Astrocyte (in vitro differentiated cells and primary cell): Measurements from ENCODE around the gene VN1R5. TPM values are rescaled to one million over a fixed set of nuclear protein-coding genes. Genes with fewer than 3 reads are reported as not detected.

ENCODE experiments used
- DNase-seq: peaks from one replicate; pipeline ENCODE4 v3.0.0-alpha.2; 2010; ENCODE audit warnings: low read depth
- FAIRE-seq: peaks from 2 replicates; lab custom pipeline; 2011; peaks lifted over from hg19 to GRCh38; lab: Jason Lieb, UNC
- H2AFZ ChIP-seq: 2 replicates; pipeline ENCODE4 v1.6.0; 2012; ENCODE audit warnings: low read depth, low read length, inconsistent platforms
- H3K27ac ChIP-seq: 2 replicates; pipeline ENCODE4 v1.5.1; 2011; ENCODE audit warnings: low read depth, low read length, inconsistent platforms
- H3K27me3 ChIP-seq: 2 replicates; pipeline ENCODE4 v1.6.0; 2011; ENCODE audit warnings: low read length, inconsistent platforms; ENCODE audit not compliant: insufficient read depth
- H3K36me3 ChIP-seq: 2 replicates; pipeline ENCODE4 v1.5.1; 2011; ENCODE audit warnings: low read length, inconsistent platforms; ENCODE audit not compliant: insufficient read depth
- H3K4me1 ChIP-seq: 2 replicates; pipeline ENCODE4 v1.5.1; 2011; ENCODE audit warnings: low read length, inconsistent platforms; ENCODE audit not compliant: insufficient read depth
- H3K4me2 ChIP-seq: 2 replicates; pipeline ENCODE4 v1.6.0; 2012; ENCODE audit warnings: low read length, inconsistent platforms
- H3K4me3 ChIP-seq: 2 replicates; pipeline ENCODE4 v1.5.1; 2011; ENCODE audit warnings: low read depth, mild to moderate bottlenecking, low read length, inconsistent platforms; ENCODE audit not compliant: insufficient read depth
- H3K79me2 ChIP-seq: 2 replicates; pipeline ENCODE4 v1.6.0; 2012; ENCODE audit warnings: mild to moderate bottlenecking, low read length, inconsistent platforms; ENCODE audit not compliant: insufficient read depth
- H3K9ac ChIP-seq: 2 replicates; pipeline ENCODE4 v1.6.0; 2012; ENCODE audit warnings: mild to moderate bottlenecking, low read length, inconsistent platforms
- H3K9me3 ChIP-seq: 2 replicates; pipeline ENCODE4 v1.5.1; 2012; ENCODE audit warnings: low read depth, mild to moderate bottlenecking, low read length, inconsistent platforms; ENCODE audit not compliant: insufficient read depth
- H4K20me1 ChIP-seq: 2 replicates; pipeline ENCODE4 v1.6.0; 2012; ENCODE audit warnings: low read length, inconsistent platforms; ENCODE audit not compliant: insufficient read depth
- H3K27ac Mint-ChIP-seq: one replicate; pipeline ENCODE4 v1.8.0; 2021; ENCODE audit warnings: mild to moderate bottlenecking, mixed read lengths; ENCODE audit not compliant: unreplicated experiment
- H3K27me3 Mint-ChIP-seq: one replicate; pipeline ENCODE4 v1.8.0; 2021; ENCODE audit warnings: low read depth, mixed read lengths; ENCODE audit not compliant: unreplicated experiment
- H3K36me3 Mint-ChIP-seq: one replicate; pipeline ENCODE4 v1.8.0; 2021; ENCODE audit warnings: low read depth, mixed read lengths; ENCODE audit not compliant: unreplicated experiment
- H3K4me1 Mint-ChIP-seq: one replicate; pipeline ENCODE4 v1.8.0; 2021; ENCODE audit warnings: low read depth, mixed read lengths; ENCODE audit not compliant: unreplicated experiment
- H3K4me3 Mint-ChIP-seq: one replicate; pipeline ENCODE4 v1.8.0; 2021; ENCODE audit warnings: mild to moderate bottlenecking, moderate library complexity, mixed read lengths; ENCODE audit not compliant: unreplicated experiment
- H3K9me3 Mint-ChIP-seq: one replicate; pipeline ENCODE4 v1.8.0; 2021; ENCODE audit warnings: mild to moderate bottlenecking, mixed read lengths; ENCODE audit not compliant: unreplicated experiment
- CTCF ChIP-seq: IDR thresholded peaks from 2 replicates; pipeline ENCODE4 v1.5.1; 2011; ENCODE audit warnings: low read depth, mild to moderate bottlenecking, inconsistent platforms, low read length, moderate library complexity; ENCODE audit not compliant: insufficient read depth
- EZH2 ChIP-seq: IDR thresholded peaks from 2 replicates; pipeline ENCODE4 v1.6.1; 2012; ENCODE audit warnings: mild to moderate bottlenecking, low read length, inconsistent platforms; ENCODE audit not compliant: insufficient read depth
- total RNA-seq: library from RNA; stranded (reverse); gene quantifications from 2 replicates; pipeline ENCODE4 v1.2.1, GENCODE V29; 2021

Gene VN1R5
- total RNA-seq, 1 donor from 2014 or later: not detected

DNA sequence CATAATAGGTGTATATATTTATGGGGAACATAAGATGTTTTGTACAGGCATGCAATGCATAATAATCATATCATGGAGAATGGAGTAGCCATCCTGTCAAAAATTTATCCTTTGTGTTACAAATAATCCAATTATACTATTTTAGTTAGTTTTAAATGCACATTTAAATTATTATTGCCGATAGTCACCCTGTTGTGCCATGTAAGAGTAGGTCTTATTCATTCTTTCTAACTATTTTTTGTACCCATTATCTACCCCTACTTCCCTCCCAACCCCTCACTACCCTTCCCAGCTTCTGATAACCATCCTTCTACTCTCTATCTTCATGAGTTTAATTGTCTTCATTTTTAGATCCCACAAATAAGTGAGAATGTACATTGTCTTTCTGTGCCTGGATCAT lies 8.3 kb upstream of the VN1R5 start:
- no peaks in the 10 kb centered on the region for H3K9me3 ChIP-seq
- H3K9ac ChIP-seq: no peak overlapping the region
- no peaks in the 10 kb centered on the region for H3K79me2 ChIP-seq
- no peak overlapping the region for H3K27ac Mint-ChIP-seq
- H3K27me3 Mint-ChIP-seq: no peaks in the 10 kb centered on the region
- no peak overlapping the region for H3K4me3 ChIP-seq
- no peak overlapping the region for H3K4me2 ChIP-seq
- no peak for DNase-seq
- no peaks in the 10 kb centered on the region for H3K27me3 ChIP-seq
- TF ChIP-seq CTCF (no peak), EZH2 (no peak)
- no peaks in the 10 kb centered on the region for H4K20me1 ChIP-seq
- H3K27ac ChIP-seq: no peak overlapping the region
- no peak overlapping the region for H2AFZ ChIP-seq
- FAIRE-seq: no peak
- H3K4me3 Mint-ChIP-seq: no peak overlapping the region
- peaks cover 2% of the 10 kb centered on the region for H3K4me1 Mint-ChIP-seq
- no peaks in the 10 kb centered on the region for H3K4me1 ChIP-seq
- H3K9me3 Mint-ChIP-seq: peaks cover 6% of the 10 kb centered on the region
- no peaks in the 10 kb centered on the region for H3K36me3 Mint-ChIP-seq
- H3K36me3 ChIP-seq: no peaks in the 10 kb centered on the region

- no peaks in the 10 kb centered on the region for H3K27me3 Mint-ChIP-seq
- FAIRE-seq (no peak), DNase-seq (no peak)
- H3K4me1 Mint-ChIP-seq: no peaks in the 10 kb centered on the region
- no peaks in the 10 kb centered on the region for H3K9me3 ChIP-seq
- no peak overlapping the region for H3K9ac ChIP-seq
- no peaks in the 10 kb centered on the region for H3K36me3 Mint-ChIP-seq
- no peaks in the 10 kb centered on the region for H3K4me1 ChIP-seq
- H3K4me3 ChIP-seq: no peak overlapping the region
- H3K36me3 ChIP-seq: no peaks in the 10 kb centered on the region
- peaks cover 10% of the 10 kb centered on the region for H3K9me3 Mint-ChIP-seq
- peak overlapping the region; percentile 42 for H3K27ac Mint-ChIP-seq
- TF ChIP-seq EZH2 (no peak), CTCF (no peak)
- no peak overlapping the region for H3K4me2 ChIP-seq
- no peaks in the 10 kb centered on the region for H3K79me2 ChIP-seq
- H4K20me1 ChIP-seq: no peaks in the 10 kb centered on the region
- H3K27ac ChIP-seq: no peak overlapping the region
- no peak overlapping the region for H2AFZ ChIP-seq
- no peak overlapping the region for H3K4me3 Mint-ChIP-seq
- H3K27me3 ChIP-seq: no peaks in the 10 kb centered on the region
Observed at GRCh38 chr1:247266053-247266452, 10.2 kb downstream of the VN1R5 start.

DNA sequence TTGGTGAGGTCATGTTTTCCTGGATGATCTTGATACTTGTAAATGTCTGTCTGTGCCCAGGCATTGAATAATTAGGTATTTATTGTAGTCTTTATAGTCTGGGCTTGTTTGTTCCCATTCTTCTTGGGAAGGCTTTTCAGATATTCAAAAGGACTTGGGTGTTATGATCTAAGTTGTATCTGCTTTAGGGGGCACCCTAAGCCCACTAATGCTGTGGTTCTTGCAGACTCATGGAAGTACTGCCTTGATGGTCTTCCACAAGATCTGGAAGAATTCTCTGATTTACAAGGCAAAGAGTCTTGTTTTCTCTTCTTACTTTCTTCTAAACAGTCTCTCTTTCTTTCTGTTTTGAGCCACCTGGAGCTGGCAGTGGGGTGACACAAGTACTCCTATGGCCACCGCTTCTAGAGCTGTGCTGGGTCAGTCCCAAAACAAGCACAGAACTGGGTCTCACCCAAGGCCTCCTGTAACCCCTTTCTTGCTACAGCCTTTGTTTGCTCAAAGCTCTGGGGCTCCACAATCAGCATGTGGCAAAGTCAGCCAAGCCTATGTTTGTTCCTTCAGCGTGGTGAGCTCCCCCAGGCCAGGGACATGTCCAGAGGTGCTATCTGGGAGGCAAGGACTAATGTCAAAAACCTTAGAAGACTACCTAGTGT lies 12.6 kb downstream of the VN1R5 start:
- H3K4me1 Mint-ChIP-seq: no peaks in the 10 kb centered on the region

More for the DNA sequence above, 12.6 kb downstream of the VN1R5 start:
- Histone ChIP-seq H2AFZ (no peak overlapping the region), H3K9me3 (no peaks in the 10 kb centered on the region), H3K27ac (no peak overlapping the region), H3K4me3 (no peak overlapping the region), H3K4me1 (no peaks in the 10 kb centered on the region), H3K79me2 (no peaks in the 10 kb centered on the region), H3K4me2 (no peak overlapping the region), H4K20me1 (no peaks in the 10 kb centered on the region), H3K9ac (no peak overlapping the region), H3K36me3 (no peaks in the 10 kb centered on the region), H3K27me3 (no peaks in the 10 kb centered on the region)
- DNase-seq (no peak), FAIRE-seq (no peak)
- Mint-ChIP-seq H3K36me3 (no peaks in the 10 kb centered on the region), H3K9me3 (peaks cover 15% of the 10 kb centered on the region), H3K27ac (no peak overlapping the region), H3K27me3 (no peaks in the 10 kb centered on the region), H3K4me3 (no peak overlapping the region)
- TF ChIP-seq EZH2 (no peak), CTCF (no peak)
